EL (cell line): ENCODE data around the gene LPXN.
A peak's percentile ranks its signal among the peaks of the same experiment; 100 is the strongest.

Source experiments
- DNase-seq: peaks from one replicate; pipeline ENCODE4 v3.0.0-alpha.2; 2016

The LPXN gene

DNA sequence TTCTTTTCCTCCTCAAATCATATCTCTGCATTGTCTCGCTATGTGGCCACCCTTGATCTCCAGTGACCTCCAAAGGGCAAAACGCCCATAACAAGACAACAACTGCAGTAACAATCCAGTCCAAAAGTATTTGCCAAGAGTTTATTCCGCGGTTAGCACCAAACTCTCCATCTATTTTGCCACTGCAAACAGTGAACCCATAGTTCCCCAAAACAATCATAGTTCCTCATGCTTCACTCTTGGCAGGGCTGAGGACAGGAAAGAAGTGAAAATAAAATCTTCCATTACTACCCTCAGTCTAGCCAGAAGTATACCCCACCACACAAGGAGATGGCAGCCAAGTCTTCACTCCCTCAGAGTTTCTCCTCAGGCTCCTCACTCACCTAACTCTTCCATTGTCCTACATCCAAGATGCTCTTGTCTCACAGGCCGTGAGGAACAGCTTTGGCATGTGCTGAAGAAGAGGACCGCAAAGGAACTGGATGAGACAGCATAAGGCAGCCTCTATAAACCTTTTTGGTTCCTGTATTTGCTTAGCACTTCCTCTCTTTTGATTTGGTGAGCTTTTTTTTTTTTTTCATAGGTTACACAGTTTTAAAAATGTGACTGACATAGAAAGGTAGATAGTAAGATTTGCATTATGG, at the start of gene LPXN:
Gene LPXN, minus strand, starts transcription at position 480 of the 644 bp plus-strand sequence. Its CDS starts 84 bp downstream, at position 396.
- DNase-seq, result peak; percentile 75

DNA sequence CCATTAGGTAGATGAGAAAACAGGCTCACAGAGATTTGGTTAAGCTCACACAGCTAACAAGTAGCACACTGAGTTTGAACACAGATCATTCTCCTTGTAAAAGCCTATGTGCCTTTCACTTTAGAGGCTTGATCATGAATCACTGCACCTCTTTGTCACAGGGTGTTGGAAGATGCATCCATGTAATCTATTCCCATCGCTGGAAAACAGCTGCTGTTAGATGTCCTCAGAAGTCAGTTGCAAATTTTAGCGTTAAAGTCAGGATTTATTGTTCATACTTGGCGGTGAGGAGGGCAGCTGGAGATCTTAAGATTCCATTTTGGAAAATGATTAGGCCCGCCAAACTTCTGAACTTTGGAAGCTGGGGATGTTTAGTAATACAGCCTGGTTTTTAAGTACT, 49.4 kb upstream of the LPXN start:
- DNase-seq, result no peak

DNA sequence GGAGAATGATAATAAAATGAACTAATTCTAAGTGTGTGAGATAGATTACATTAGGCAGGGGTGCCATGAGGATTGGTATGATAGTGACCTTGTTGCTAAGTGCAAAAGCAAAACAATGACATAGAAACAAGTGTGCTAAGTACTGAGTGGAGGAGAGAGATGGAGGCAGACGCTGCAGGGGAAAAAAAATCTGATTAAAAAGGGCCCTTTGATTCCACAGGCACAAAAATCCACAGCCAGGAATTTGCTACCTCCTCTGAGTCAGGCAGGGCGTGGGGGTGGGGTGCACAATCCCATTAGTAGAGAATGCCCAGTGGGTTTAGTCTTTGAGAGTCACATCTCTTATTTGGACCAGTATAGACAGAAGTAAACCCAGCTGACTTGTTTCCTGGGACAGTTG, 46.7 kb upstream of the LPXN start, which contains the start of gene CNTF:
Gene CNTF, plus strand, starts transcription at position 322 of the 400 bp plus-strand sequence. CDS start 88 bp downstream, outside the sequence.
- DNase-seq, result peak; percentile 30

DNA sequence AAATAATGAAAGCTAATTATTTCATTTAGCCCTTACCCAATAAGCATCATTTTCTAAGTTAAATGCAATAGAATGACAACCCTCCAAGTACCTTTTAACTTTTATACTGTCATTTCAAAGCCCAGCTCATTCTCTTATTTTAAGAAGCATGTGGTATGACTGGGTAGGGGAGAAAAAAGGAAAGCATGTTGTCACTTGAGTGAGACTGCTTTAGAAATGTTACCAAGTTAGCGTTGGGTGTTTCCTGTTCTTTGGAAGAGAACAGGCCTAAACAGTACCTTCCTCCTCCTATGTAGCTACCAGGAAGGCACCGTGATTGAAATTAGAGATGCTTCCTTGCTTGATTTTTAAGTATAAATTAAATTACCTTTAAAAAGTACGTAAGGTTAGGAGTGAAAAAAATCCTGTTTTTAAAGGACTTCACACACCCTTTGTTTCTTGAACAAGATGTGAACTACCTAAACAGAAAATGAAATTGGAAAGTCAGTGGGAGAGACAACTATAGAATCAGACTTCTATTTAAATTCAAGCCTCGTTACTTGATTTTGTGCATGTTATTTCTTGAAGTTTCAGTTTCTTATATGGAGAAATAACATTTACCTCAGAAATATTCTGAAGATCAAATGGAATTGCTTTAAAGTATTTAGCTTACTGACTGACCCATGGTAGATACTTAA, 46.1 kb upstream of the LPXN start:
- no peak for DNase-seq

DNA sequence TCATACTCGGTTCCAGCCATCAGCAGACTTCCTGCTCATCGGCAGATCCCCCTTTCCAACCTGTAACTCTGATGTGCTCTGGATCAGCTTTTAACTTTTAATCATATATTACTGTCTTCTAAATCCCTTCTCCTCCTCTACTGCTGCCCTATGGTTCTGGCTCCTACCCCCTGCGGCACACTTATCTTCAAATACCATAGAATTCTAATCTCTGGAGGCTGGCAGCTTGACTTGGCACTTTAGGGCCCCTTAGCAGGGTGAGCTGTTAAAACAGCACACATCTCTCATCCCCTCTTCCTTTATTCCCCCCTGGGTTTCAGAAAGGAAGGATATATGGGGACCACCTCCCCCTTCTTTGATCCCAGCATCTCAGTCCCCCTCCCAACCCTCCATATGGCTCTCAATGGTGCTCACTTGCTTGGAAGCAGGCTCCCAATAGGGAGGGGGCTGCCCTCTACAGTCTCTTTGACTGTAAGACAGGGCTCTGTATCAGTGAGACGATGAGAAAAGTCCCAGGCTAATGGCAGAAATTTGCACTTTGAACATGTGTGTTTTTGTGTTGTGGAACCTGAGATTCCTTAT, 42.4 kb upstream of the LPXN start:
- no peak for DNase-seq

DNA sequence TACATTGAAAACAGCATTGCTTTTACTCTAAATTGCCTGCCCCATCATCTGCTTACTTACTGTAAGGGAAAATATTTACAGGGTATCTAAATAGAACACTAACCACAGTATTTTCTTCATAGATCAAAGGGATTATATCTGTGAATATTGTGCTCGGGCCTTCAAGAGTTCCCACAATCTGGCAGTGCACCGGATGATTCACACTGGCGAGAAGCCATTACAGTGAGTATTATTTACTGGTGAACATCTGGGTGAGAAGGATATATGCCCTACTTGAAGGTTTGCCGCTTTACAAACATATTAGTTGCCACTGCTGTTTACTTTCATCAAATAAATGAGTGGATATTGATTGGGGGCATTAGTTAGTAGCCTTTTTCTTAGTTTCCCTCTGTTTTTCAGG, 40.9 kb upstream of the LPXN start:
- peak; percentile 89 for DNase-seq

DNA sequence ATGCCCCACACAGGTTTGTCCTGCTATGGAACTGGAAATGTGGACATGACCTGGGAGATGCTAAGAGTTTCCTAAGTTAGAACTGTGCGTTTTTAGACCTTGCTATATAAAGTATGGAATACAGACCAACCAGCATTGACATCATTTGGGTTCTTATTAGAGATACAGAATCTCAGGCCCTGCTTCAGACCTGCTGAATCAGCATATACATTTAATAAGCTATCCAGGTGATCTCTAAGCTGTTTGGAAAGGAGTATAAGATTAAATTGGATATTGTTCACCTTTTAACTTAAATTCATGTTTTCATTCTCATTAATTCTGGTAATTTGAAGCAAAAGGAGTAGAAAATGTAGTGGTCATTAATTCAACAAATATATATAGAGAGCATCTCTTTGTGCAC, 39.9 kb upstream of the LPXN start:
- DNase-seq, result no peak

DNA sequence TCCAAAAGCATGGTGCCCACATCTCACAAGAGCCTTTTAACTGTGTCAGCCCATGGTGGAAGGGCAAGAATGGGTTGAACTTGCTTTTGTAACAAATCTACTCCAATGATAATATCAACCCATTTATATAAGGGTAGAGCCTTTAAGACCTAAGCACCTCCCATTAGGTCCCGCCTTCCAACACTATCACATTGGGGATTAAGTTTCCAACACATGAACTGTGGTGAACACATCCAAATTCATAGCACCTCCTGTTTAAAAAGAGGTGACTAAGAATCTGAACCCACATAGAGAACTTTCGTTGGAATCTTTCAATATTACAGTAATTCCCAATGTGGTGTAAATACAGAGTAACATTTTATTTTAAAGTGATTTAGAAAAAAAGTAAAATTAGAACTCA, 37.6 kb upstream of the LPXN start:
- DNase-seq, result no peak

DNA sequence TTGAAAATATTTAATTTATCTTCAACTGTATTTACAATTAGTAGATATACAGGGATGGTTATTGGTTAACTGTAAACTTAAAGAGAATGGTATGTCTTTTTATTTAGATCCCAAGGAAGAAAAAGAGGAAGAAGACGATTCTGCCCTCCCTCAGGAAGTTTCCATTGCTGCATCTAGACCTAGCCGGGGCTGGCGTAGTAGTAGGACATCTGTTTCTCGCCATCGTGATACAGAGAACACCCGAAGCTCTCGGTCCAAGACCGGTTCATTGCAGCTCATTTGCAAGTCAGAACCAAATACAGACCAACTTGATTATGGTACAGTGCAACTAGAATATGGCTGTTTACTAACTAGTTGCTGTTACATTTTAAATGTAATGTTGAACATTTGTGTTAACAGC, 34.1 kb upstream of the LPXN start:
- DNase-seq, result no peak

DNA sequence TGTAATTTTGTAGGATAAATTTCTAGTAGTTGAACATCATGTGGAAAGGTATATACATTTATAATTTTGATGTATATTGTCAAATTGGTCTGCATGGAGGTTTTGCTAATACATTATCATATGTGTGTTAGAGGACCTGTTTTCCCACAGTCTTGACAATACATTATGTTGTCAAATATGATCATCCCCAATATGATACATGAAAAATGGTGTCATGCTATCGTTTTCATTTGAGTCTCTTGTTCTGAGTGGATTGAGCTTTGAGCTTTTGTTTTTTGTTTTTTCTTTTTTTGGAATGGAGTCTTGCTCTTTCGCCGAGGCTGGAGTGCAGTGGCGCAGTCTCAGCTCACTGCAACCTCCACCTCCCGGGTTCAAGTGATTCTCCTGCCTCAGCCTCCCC, 32.7 kb upstream of the LPXN start:
- no peak for DNase-seq

DNA sequence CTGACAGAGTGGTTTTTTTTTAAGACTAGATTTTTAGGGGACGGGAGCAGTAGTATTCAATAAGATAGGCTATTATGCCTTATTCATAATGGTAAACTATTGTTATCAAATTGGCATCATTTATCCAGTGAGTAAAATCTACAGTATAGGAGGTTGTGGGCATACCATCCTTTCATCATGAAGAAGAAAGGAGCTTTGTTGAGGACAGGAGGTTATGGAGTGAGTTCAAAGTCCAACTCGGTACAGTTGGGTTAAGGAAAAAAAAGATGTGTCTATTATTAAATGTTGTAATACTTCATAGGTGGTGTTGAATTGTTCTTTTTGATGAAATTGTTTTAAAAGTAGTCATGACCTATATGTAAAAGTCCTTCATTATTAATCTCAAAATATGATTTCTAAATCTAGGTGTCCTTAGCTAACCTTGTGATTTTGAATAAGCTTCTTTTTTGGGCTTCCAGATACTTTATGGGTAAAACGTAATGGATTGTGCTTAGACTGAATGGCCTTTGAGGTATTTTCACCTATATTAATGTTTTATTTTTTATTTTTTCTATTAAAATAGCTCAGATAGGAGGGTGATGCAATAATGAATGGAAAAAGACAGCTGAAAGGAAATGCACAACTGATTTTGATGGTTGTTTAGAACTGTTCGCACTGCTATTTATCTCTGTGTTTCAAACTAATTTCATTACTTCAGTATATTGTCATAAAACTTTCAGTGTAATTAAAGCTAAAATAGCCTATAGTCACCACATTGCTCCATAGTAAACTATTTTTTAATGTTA, 31.5 kb upstream of the LPXN start:
- DNase-seq, result no peak

DNA sequence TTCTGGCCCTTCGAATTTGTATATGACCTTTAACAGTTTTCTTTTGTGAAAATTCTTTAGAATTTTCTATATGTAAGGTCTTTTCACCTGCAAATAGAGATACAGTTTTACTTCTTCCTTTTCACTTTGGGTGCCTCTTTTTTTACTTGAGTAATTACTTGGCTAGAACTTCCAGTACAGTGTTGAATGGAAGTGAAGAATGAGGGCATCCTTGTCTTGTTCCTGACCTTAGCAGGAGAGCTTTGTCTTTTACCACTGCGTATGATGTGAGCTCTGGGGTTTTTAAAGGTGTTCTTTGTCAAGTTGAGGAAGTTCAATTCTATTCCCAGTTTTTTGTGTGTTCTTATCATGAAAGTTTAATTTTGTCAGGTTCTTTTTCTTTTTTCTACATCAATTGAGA, 24.9 kb upstream of the LPXN start:
- no peak for DNase-seq

DNA sequence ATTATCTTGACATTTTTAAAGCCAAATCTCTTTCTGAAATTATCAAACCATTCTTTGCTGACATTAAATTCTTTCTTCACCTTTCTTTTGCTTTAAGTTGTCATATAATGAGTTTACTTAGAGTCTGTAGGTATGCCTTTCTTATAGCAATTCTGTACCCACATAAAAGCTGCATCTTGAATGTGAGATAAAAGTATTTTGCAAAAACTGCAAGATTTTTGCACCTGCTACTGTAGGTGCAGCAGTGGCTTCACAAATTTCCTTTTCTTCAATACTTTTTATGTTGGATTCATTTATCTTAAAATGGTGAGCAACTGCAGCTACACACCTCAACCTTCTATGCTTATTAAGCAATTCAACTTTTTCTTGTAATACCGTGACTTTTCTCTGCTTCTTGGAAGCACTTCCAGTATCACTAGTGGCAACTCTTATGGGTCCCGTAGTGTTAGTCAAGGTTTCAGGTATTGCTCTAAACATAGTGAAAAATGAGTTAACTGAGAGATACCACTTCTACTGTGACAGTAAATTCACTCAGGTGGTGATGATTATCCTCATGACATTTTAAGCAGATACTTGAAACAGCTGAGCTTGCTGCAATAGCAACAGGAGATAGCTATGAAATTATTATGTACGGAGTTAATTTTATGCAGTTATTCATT, 22.0 kb upstream of the LPXN start:
- DNase-seq, result no peak

DNA sequence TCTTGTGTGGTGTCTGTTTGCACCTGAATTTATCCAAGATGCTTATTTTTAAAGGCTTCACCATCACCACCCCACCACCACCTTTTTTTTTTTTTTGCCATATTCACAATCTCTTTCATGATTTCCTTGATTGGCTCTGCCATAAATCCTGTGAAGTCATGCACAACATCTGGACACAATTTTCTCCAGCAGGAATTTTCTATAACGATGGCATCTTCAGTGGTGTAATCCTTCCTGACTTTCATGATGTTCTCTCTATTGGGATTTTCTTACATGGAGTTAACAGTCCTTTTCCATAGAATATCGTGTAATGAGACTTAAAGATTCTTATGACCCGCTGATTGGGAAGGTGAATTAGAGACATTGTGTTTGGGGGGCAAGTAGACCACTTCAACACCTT, 21.0 kb upstream of the LPXN start:
- DNase-seq, result peak; percentile 14

DNA sequence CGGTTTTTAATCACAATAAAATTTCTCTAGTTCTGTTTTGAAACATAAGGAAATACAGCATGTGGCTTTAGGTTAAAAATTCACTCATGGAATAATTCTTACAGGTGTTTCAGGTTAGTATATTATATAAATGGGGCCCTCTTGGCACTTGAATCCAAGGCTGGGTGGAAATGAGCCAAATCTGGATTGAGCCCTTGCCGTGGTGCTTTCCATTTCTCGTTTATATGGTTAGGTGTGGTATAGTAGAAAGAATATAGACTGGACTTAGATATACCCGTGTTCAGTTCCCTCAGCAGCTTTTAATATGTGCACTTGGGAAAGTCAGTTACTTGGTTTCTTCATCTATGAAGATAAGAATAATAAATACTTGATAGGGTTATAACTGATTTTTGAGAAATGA, 19.2 kb upstream of the LPXN start:
- DNase-seq, result no peak

DNA sequence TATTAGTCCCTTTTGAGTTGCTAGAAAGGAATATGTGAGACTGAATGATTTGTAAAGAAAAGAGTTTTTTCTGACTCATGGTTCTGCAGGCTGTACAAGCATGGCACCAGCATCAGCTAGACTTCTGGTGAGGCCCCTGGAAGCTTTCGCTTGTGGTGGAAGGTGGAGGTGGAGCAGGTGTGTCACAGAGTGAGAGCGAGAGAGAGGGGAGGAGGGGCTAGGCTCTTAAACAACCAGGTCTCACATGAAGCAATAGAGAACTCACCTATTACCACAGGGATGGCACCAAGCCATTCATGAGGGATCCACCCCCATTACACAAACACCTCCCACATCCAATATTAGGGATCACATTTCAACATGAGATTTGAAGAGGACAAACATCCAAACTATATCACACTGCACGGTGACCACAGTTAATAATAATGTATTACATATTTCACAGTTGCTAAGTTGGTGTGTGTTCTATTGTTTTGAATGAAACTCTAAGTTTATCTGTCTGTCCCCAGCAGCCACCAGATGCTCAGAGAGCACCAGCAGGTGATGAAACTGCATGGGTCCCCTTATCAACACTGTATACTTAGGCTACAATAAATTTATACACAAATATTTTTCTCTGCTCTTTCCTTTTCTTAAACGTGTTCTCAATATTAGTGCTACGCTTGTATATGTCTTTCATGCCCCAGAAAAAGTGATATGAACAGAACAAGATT, 17.3 kb upstream of the LPXN start:
- DNase-seq, result no peak

DNA sequence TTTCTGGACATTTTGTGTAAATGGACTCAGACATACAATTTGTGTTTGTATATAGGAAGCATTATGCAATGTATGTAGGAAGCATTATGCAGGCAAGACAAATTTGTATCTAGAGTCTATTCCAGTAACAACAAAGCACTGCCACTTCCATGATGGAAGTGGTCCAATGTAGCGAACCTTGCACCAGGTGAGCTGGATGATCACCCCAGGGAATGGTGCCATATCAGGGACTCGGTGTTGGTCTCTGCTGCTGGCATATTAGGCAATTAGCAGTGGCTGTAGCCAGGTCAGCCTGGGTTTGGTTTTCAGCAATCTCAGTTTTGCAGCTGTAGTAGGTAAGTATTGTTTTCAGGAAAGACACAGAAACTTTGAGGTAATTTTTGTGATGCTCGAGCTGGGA, 16.0 kb upstream of the LPXN start:
- DNase-seq, result no peak

DNA sequence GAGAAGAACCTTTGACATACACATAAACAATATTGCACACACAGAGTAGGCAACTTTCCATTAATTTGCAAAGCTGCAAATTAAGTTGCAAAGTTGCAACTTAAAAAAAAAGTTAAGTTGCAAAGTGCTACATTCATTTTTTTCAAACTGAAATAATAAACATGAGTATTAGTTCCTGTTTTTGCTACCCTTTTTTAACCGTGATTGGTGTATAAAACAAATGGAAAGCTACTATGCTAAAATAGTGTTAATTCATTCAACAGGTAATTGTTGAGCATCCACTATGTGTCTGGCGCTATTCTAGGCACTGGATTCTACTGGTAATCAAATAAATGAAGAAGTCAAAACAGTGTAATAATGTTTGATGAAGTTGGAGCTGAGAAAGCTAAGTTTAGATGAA, 11.3 kb upstream of the LPXN start:
- no peak for DNase-seq

DNA sequence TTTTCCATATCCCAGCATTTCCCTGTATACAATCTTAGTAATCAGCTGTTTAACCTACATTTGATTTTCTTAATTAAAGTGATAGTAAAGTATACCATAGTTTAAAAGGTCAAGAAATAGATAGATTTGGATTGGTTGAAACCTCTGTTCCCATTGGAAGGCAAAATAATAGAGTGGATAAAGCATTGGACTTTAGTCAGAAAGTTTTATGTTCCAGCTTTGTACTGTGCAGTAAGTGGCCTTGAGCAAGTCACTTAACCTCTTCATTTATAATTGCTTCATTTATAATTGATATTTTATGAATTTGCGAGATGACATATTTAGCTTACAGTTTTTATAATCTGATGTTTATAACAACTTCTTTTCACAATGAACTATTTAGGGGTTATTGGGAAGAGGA, 6.8 kb upstream of the LPXN start:
- DNase-seq, result no peak

DNA sequence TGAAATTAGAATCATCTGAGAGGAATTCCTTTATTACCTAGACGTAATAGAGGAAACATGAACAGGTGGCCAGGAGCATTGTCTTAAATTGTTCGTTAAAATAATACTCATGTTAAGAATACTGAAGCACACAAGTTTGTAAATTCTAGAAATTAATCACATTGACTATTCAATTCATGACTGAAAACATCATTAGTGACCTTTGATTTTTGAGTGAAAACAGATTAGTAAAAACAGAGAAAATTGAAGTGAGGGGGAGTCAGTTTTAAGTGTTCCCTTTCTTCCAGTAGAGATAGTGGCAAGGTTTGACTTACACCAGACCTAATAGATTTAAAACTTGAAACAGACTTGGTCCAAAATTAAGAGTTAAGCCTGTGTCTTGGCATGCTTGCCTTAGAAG, 4.7 kb upstream of the LPXN start:
- no peak for DNase-seq

DNA sequence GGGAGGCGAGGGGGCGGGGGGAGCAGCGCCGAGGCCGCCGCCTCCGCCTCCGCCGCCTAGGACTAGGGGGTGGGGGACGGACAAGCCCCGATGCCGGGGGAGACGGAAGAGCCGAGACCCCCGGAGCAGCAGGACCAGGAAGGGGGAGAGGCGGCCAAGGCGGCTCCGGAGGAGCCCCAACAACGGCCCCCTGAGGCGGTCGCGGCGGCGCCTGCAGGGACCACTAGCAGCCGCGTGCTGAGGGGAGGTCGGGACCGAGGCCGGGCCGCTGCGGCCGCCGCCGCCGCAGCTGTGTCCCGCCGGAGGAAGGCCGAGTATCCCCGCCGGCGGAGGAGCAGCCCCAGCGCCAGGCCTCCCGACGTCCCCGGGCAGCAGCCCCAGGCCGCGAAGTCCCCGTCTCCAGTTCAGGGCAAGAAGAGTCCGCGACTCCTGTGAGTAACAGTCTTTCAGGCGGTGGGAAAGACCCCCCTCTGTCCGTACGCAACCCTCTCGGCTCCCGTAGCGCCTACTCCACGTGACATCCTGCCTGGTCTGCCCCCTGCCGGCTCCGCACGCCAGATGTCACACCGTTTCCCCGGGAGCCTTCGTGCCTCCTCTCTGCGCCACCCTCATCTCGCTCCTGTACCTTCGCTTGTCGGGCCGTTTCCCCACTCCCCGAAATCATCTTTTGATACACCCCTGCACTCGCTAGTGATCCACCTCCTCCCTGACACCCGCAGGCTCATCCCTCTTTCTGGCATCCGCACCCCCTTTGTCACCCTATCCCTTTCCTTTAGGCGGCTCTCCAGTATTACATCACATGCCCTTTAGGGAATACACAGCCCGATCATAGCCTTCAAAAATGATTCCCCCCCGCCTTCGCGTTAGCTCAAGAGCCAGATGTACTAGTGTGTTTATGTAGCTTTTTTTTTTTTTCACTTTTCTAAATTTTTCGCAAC, 3.8 kb upstream of the LPXN start:
- peak; percentile 91 for DNase-seq
